ENCODE measurements around the gene SYNE1. TPM values are rescaled to one million over a fixed set of nuclear protein-coding genes. Genes with fewer than 3 reads are reported as not detected.

Gene SYNE1
- total RNA-seq, 2 experiments from 2014 or later, result 74.6 to 140 TPM

GRCh38 chr6:152098683-152099082, 538.5 kb downstream of the SYNE1 start:
- H3K9me3 ChIP-seq (ENCODE audit: low read length), result no peaks in the 10 kb centered on the region
- H3K79me2 ChIP-seq (ENCODE audit: insufficient read depth, low read depth, low read length), result no peaks in the 10 kb centered on the region
- no peak overlapping the region for H3K4me3 ChIP-seq (ENCODE audit: low read depth, low read length, poor library complexity, severe bottlenecking)
- DNase-seq (ENCODE audit: low spot score), result no peak
- no peak overlapping the region for H3K27ac ChIP-seq (ENCODE audit: low read depth, low read length, poor library complexity, severe bottlenecking)
- TF ChIP-seq CTCF (conservative IDR thresholded peaks at IDR 0.05; ENCODE audit: low read length) (no peak), EZH2phosphoT487 (IDR thresholded peaks at IDR 0.05; ENCODE audit: borderline replicate concordance, low read depth, low read length) (no peak)
- H2AFZ ChIP-seq (ENCODE audit: low read length), result no peak overlapping the region
- no peaks in the 10 kb centered on the region for H3K4me1 ChIP-seq (ENCODE audit: insufficient read depth, low read length, poor library complexity, severe bottlenecking)
- H4K20me1 ChIP-seq (ENCODE audit: insufficient read depth, low read length), result no peaks in the 10 kb centered on the region
- intact Hi-C loops (cut with micrococcal nuclease; ENCODE audit: unreplicated experiment), result no loop called here
- H3K36me3 ChIP-seq (ENCODE audit: insufficient read depth, low read length), result no peaks in the 10 kb centered on the region
- BruUV-seq (replicated peaks), result no TSS peak
- no peaks in the 10 kb centered on the region for H3K9me2 ChIP-seq (ENCODE audit: insufficient read depth, low read length)
- ChIA-PET CTCF (ENCODE audit: unreplicated experiment) (no interaction called here), POLR2A (interaction anchor here (0.9 kb wide), 1 partner anchor 96 kb away, joined by 4 read pairs; no protein-coding TSS in a partner anchor)
- no peak overlapping the region for H3K4me2 ChIP-seq (ENCODE audit: low read length)

GRCh38 chr6:152096863-152097496, 540.2 kb downstream of the SYNE1 start:
- H4K20me1 ChIP-seq (ENCODE audit: insufficient read depth, low read length), result no peaks in the 10 kb centered on the region
- no peak for DNase-seq (ENCODE audit: low spot score)
- BruUV-seq (replicated peaks), result no TSS peak
- ChIA-PET POLR2A (interaction anchor here (0.6 kb wide), 1 partner anchor 293 kb away, joined by 3 read pairs; no protein-coding TSS in a partner anchor), CTCF (ENCODE audit: unreplicated experiment) (no interaction called here)
- TF ChIP-seq CTCF (conservative IDR thresholded peaks at IDR 0.05; ENCODE audit: low read length) (no peak), EZH2phosphoT487 (IDR thresholded peaks at IDR 0.05; ENCODE audit: borderline replicate concordance, low read depth, low read length) (no peak)
- no peak overlapping the region for H3K4me2 ChIP-seq (ENCODE audit: low read length)
- intact Hi-C loops (cut with micrococcal nuclease; ENCODE audit: unreplicated experiment), result no loop called here
- H3K79me2 ChIP-seq (ENCODE audit: insufficient read depth, low read depth, low read length), result no peaks in the 10 kb centered on the region
- H3K27ac ChIP-seq (ENCODE audit: low read depth, low read length, poor library complexity, severe bottlenecking), result no peak overlapping the region
- H3K4me1 ChIP-seq (ENCODE audit: insufficient read depth, low read length, poor library complexity, severe bottlenecking), result no peaks in the 10 kb centered on the region
- no peaks in the 10 kb centered on the region; the same call in 1 of the 2 replicates for H3K9me2 ChIP-seq (ENCODE audit: insufficient read depth, low read length)
- no peak overlapping the region for H2AFZ ChIP-seq (ENCODE audit: low read length)
- no peaks in the 10 kb centered on the region for H3K36me3 ChIP-seq (ENCODE audit: insufficient read depth, low read length)
- no peaks in the 10 kb centered on the region for H3K9me3 ChIP-seq (ENCODE audit: low read length)
- no peak overlapping the region for H3K4me3 ChIP-seq (ENCODE audit: low read depth, low read length, poor library complexity, severe bottlenecking)

GRCh38 chr6:152094992-152095592, 542.1 kb downstream of the SYNE1 start:
- Histone ChIP-seq H3K9me2 (ENCODE audit: insufficient read depth, low read length) (no peaks in the 10 kb centered on the region; the same call in 1 of the 2 replicates), H3K36me3 (ENCODE audit: insufficient read depth, low read length) (no peaks in the 10 kb centered on the region), H3K27ac (ENCODE audit: low read depth, low read length, poor library complexity, severe bottlenecking) (no peak overlapping the region), H3K4me3 (ENCODE audit: low read depth, low read length, poor library complexity, severe bottlenecking) (no peak overlapping the region), H2AFZ (ENCODE audit: low read length) (no peak overlapping the region), H3K9me3 (ENCODE audit: low read length) (no peaks in the 10 kb centered on the region), H3K4me2 (ENCODE audit: low read length) (no peak overlapping the region), H3K4me1 (ENCODE audit: insufficient read depth, low read length, poor library complexity, severe bottlenecking) (no peaks in the 10 kb centered on the region), H4K20me1 (ENCODE audit: insufficient read depth, low read length) (no peaks in the 10 kb centered on the region), H3K79me2 (ENCODE audit: insufficient read depth, low read depth, low read length) (no peaks in the 10 kb centered on the region)
- CTCF ChIA-PET (ENCODE audit: unreplicated experiment), result no interaction called here
- no TSS peak for BruUV-seq (replicated peaks)
- DNase-seq (ENCODE audit: low spot score), result no peak
- POLR2A ChIA-PET, result interaction anchor here (0.6 kb wide), 1 partner anchor 393 kb away, joined by 3 read pairs; no protein-coding TSS in a partner anchor
- intact Hi-C loops (cut with micrococcal nuclease; ENCODE audit: unreplicated experiment), result no loop called here
- TF ChIP-seq EZH2phosphoT487 (IDR thresholded peaks at IDR 0.05; ENCODE audit: borderline replicate concordance, low read depth, low read length) (no peak), CTCF (conservative IDR thresholded peaks at IDR 0.05; ENCODE audit: low read length) (no peak)

Data from OCI-LY7 (cell line).